ENCODE data around the gene RELA. TPM values are rescaled to one million over a fixed set of nuclear protein-coding genes. Genes with fewer than 3 reads are reported as not detected.

RELA gene
- total and polyA plus RNA-seq, 2 donors (not counting 3 experiments of a cell fraction or from before 2014, with no cell fraction given) = 78.7 to 105 TPM

- peak; percentile 18 for FAIRE-seq
These were observed 20.6 kb downstream of the RELA start for GRCh38 chr11:65642014-65642671.

More at GRCh38 chr11:65642014-65642671, 20.6 kb downstream of the RELA start:
- BruUV-seq (replicated peaks) = no TSS peak
- no peaks in the 10 kb centered on the region for H3K9me1 ChIP-seq (replicated peaks; ENCODE audit: control insufficient read depth, extremely low read depth, insufficient read depth, low read length)
- H3K4me2 ChIP-seq (ENCODE audit: insufficient read depth, low read length) = no peak overlapping the region
- intact Hi-C loops (cut with micrococcal nuclease) (no loop called here), dilution Hi-C loops (cut with MboI; ENCODE audit: extremely low pct_ligation_motif_present, low sequenced_read_pairs) (no loop called here)
- no peak overlapping the region for H2AFZ ChIP-seq (ENCODE audit: low read depth, low read length)
- peaks cover 3 to 22% of the 10 kb centered on the region in 2 experiments for H3K36me3 ChIP-seq (ENCODE audit: control insufficient read depth in 2 of 2, extremely low read depth in 1 of 2, insufficient read depth in 2 of 2, low read length in 2 of 2)
- no peaks in the 10 kb centered on the region for H4K20me1 ChIP-seq (replicated peaks; ENCODE audit: control insufficient read depth, extremely low read depth, insufficient read depth, low read length)
- CTCF ChIA-PET = interaction anchor here (1.1 kb wide), 1 partner anchor 138 kb away, joined by 4 read pairs; no protein-coding TSS in a partner anchor
- H3K9ac ChIP-seq (replicated peaks; ENCODE audit: extremely low read depth, insufficient read depth, low read length) = no peak overlapping the region
- peaks cover 48% of the 10 kb centered on the region for H3K4me1 ChIP-seq (ENCODE audit: control insufficient read depth, extremely low read depth, insufficient read depth, low read length)
- DNase-seq (ENCODE audit: low read depth, low spot score) = no peak
- TF ChIP-seq POLR2A (IDR thresholded peaks at IDR 0.05; ENCODE audit: low read depth, low read length) = no peak
- TF ChIP-seq POLR2AphosphoS5 (IDR thresholded peaks at IDR 0.05; ENCODE audit: insufficient read depth, low read depth, low read length) = no peak
- no peak for TF ChIP-seq EZH2 (IDR thresholded peaks at IDR 0.05; ENCODE audit: borderline replicate concordance, low read depth, low read length, severe bottlenecking)
- TF ChIP-seq MYC (IDR thresholded peaks at IDR 0.05; ENCODE audit: low read depth, low read length) = no peak
- TF ChIP-seq GATA2 (IDR thresholded peaks at IDR 0.05; ENCODE audit: insufficient read depth, insufficient read length, low read depth, low read length) = no peak
- no peak for TF ChIP-seq MAX (IDR thresholded peaks at IDR 0.05; ENCODE audit: insufficient read depth, insufficient read length)
- TF ChIP-seq CTCF (IDR thresholded peaks at IDR 0.05; ENCODE audit: extremely low read depth in 1 of 2, insufficient read depth in 1 of 2, low read depth in 1 of 2, low read length in 2 of 2) = no peak
- TF ChIP-seq FOS (IDR thresholded peaks at IDR 0.05; ENCODE audit: borderline replicate concordance, insufficient read depth, low read length) = no peak
- no peak for TF ChIP-seq JUN (IDR thresholded peaks at IDR 0.05; ENCODE audit: borderline replicate concordance, insufficient read depth, insufficient read length, low read depth)
- no peak overlapping the region for H3K27ac ChIP-seq (ENCODE audit: insufficient read depth, low read depth, low read length)
- no peaks in the 10 kb centered on the region for H3K9me3 ChIP-seq (replicated peaks; ENCODE audit: control insufficient read depth, insufficient read depth, low read length)
- POLR2A ChIA-PET = interaction anchor here (1.0 kb wide), 1 partner anchor 11 kb away, joined by 3 read pairs; no protein-coding TSS in a partner anchor
- no peaks in the 10 kb centered on the region for H3K27me3 ChIP-seq (ENCODE audit: control insufficient read depth in 2 of 2, insufficient read depth in 2 of 2, low read length in 2 of 2)
- no peak overlapping the region for H3K4me3 ChIP-seq (replicated peaks in 1 of 3; ENCODE audit: insufficient read depth in 1 of 3, low read depth in 1 of 3, low read length in 3 of 3)
- peaks cover 16% of the 10 kb centered on the region for H3K79me2 ChIP-seq (ENCODE audit: control insufficient read depth, insufficient read depth, low read length)

Data from endothelial cell of umbilical vein (primary cell).